Natural killer cell (primary cell): ENCODE data around the gene CFAP99. TPM values are rescaled to one million over a fixed set of nuclear protein-coding genes. Genes with fewer than 3 reads are reported as not detected.
"Not testable (repeated sequence)": the region's sequence is repeated elsewhere in the genome, so short reads cannot be mapped to it uniquely, and the experiment has no call there.

ENCODE experiments used
- ATAC-seq, 3 donors: fragments of 150-1000 bp in 2 of 3; fragments of 200-7000 bp in 1 of 3; cut with Tn5 transposase; 1 replicate in 1 of 3; 2 replicates in 2 of 3; pipeline ENCODE4 v1.10.0; 2021; ENCODE audit warnings: mild to moderate bottlenecking in 2 of 3, moderate library complexity in 2 of 3
- DNase-seq, 2 donors: peaks; one replicate each; pipeline versions ENCODE4 v3.0.0 to v3.0.0-alpha.2; 2013 to 2021; ENCODE audit warnings: mixed read lengths in 1 of 2
- H3K27ac ChIP-seq: one replicate; pipeline ENCODE4 v1.5.1; 2013; ENCODE audit warnings: mild to moderate bottlenecking, low read length
- H3K27me3 ChIP-seq: one replicate; pipeline ENCODE4 v1.6.1; 2013; ENCODE audit warnings: low read length; ENCODE audit not compliant: control insufficient read depth, insufficient read depth
- H3K36me3 ChIP-seq: one replicate; pipeline ENCODE4 v1.6.1; 2013; ENCODE audit warnings: low read length; ENCODE audit not compliant: control insufficient read depth, insufficient read depth
- H3K4me1 ChIP-seq: one replicate; pipeline ENCODE4 v1.6.1; 2013; ENCODE audit warnings: low read length; ENCODE audit not compliant: control insufficient read depth, insufficient read depth
- H3K4me3 ChIP-seq: one replicate; pipeline ENCODE4 v1.5.1; 2013; ENCODE audit warnings: low read length
- H3K9me3 ChIP-seq: one replicate; pipeline ENCODE4 v1.6.1; 2013; ENCODE audit warnings: low read length; ENCODE audit not compliant: control insufficient read depth, insufficient read depth
- H3K27ac Mint-ChIP-seq, 2 donors: one replicate each; pipeline ENCODE4 v1.8.0; 2022; ENCODE audit warnings: mild to moderate bottlenecking in 2 of 2, mixed read lengths in 2 of 2, moderate library complexity in 1 of 2
- H3K27me3 Mint-ChIP-seq, 2 donors: one replicate each; pipeline ENCODE4 v1.8.0; 2022; ENCODE audit warnings: low read depth in 2 of 2, mixed read lengths in 2 of 2
- H3K36me3 Mint-ChIP-seq: one replicate; pipeline ENCODE4 v1.8.0; 2022; ENCODE audit warnings: mixed read lengths
- H3K4me1 Mint-ChIP-seq, 2 donors: one replicate each; pipeline ENCODE4 v1.8.0; 2022; ENCODE audit warnings: mixed read lengths in 2 of 2
- H3K4me3 Mint-ChIP-seq: one replicate; pipeline ENCODE4 v1.8.0; 2022; ENCODE audit warnings: mild to moderate bottlenecking, moderate library complexity, mixed read lengths
- H3K9me3 Mint-ChIP-seq, 2 donors: one replicate each; pipeline ENCODE4 v1.8.0; 2022; ENCODE audit warnings: mixed read lengths in 2 of 2
- WGBS: methylation state at CpG from one replicate; pipeline ENCODE4 v1.1.7; 2013; ENCODE audit warnings: missing lambda C conversion rate; ENCODE audit not compliant: insufficient coverage; 5-methylcytosine and 5-hydroxymethylcytosine counted together
- intact Hi-C: fragments of 100-400 bp; cut with micrococcal nuclease; formaldehyde crosslinking; loops from one replicate; pipeline ENCODE4 v1.14.2; 2022
- total RNA-seq, 4 donors: library from RNA; stranded (reverse); fragments of 120-200 nt in 1 of 4; gene quantifications; one replicate each; pipeline versions ENCODE4 v1.2.3 to v1.2.4, GENCODE V29; 2013 to 2022
- TF ChIP-seq, protein P1 (sequence below): fragments of 200-600 bp; IDR thresholded peaks from one replicate; pipeline ENCODE4 v1.8.0; 2022; ENCODE audit warnings: antibody characterized with exemption

CFAP99 gene
- total RNA-seq, 3 donors from 2014 or later (not counting 1 experiment from before 2014, with no cell fraction given): not detected

DNA sequence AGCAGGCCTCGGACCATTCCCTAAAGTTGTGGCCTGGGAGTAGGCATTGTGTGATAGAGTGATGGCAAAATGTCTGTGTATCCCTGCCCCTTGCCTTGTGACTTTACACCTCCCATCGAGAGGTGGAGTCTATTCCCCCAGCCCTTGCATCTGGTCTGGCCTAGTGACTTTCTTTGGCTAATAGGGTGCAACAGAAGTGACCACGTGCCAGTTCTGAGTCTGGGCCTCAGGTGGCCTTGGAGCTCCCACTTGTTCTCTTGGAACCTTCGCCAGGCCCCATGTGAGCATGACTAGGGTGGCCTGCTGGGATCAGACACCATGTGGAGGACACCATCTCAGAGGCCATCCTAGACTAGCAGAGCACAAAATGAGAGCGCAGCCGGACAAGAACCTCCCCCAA lies 46.3 kb downstream of the CFAP99 start:
- ATAC-seq (no peak), DNase-seq (no peak)
- intact Hi-C loops: loop anchor here (5.0 kb wide), 1 partner anchor 183 kb away; no protein-coding TSS in a partner anchor
- Histone ChIP-seq H3K9me3 (no peaks in the 10 kb centered on the region), H3K27ac (no peak overlapping the region), H3K4me1 (peaks cover 25% of the 10 kb centered on the region), H3K4me3 (no peak overlapping the region), H3K27me3 (no peaks in the 10 kb centered on the region), H3K36me3 (no peaks in the 10 kb centered on the region)
- no peaks in the 10 kb centered on the region for H3K36me3 Mint-ChIP-seq
- H3K4me3 Mint-ChIP-seq: no peak overlapping the region
- no peaks in the 10 kb centered on the region for H3K9me3 Mint-ChIP-seq
- H3K27ac Mint-ChIP-seq: no peak overlapping the region
- H3K27me3 Mint-ChIP-seq: no peaks in the 10 kb centered on the region
- 98% methylated on average over 5 of the region's 6 CpGs for WGBS
- H3K4me1 Mint-ChIP-seq: peaks cover 25 to 38% of the 10 kb centered on the region in 2 donors
- TF ChIP-seq, protein P1, sequence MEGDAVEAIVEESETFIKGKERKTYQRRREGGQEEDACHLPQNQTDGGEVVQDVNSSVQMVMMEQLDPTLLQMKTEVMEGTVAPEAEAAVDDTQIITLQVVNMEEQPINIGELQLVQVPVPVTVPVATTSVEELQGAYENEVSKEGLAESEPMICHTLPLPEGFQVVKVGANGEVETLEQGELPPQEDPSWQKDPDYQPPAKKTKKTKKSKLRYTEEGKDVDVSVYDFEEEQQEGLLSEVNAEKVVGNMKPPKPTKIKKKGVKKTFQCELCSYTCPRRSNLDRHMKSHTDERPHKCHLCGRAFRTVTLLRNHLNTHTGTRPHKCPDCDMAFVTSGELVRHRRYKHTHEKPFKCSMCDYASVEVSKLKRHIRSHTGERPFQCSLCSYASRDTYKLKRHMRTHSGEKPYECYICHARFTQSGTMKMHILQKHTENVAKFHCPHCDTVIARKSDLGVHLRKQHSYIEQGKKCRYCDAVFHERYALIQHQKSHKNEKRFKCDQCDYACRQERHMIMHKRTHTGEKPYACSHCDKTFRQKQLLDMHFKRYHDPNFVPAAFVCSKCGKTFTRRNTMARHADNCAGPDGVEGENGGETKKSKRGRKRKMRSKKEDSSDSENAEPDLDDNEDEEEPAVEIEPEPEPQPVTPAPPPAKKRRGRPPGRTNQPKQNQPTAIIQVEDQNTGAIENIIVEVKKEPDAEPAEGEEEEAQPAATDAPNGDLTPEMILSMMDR: no peak

DNA sequence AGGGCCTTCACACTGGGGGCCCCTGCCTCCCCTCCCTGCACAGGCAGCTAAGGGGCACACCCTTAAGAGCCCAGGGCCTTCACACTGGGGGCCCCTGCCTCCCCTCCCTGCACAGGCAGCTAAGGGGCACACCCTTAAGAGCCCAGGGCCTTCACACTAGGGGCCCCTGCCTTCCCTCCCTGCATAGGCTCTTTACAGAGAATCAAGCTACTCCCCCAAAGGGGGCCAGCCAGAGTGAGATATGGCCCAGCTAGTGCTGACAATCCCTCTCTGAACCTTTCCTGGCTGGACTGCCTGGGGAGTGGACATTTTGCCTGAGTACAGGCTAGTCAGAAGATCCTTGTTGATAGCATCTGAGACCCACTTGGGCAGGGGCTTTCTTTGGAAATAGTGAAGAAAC lies 46.8 kb downstream of the CFAP99 start:
- not testable (repeated sequence) for H3K9me3 Mint-ChIP-seq, H3K27ac Mint-ChIP-seq, H3K36me3 Mint-ChIP-seq, H3K4me3 ChIP-seq, ATAC-seq, DNase-seq, H3K9me3 ChIP-seq, H3K27me3 ChIP-seq, H3K4me3 Mint-ChIP-seq, H3K27ac ChIP-seq, H3K36me3 ChIP-seq, H3K27me3 Mint-ChIP-seq
- peaks cover 29% of the 10 kb centered on the region for H3K4me1 ChIP-seq
- peaks cover 30 to 44% of the 10 kb centered on the region in 2 donors for H3K4me1 Mint-ChIP-seq
- intact Hi-C loops: loop anchor here (5.0 kb wide), 1 partner anchor 183 kb away; no protein-coding TSS in a partner anchor

DNA sequence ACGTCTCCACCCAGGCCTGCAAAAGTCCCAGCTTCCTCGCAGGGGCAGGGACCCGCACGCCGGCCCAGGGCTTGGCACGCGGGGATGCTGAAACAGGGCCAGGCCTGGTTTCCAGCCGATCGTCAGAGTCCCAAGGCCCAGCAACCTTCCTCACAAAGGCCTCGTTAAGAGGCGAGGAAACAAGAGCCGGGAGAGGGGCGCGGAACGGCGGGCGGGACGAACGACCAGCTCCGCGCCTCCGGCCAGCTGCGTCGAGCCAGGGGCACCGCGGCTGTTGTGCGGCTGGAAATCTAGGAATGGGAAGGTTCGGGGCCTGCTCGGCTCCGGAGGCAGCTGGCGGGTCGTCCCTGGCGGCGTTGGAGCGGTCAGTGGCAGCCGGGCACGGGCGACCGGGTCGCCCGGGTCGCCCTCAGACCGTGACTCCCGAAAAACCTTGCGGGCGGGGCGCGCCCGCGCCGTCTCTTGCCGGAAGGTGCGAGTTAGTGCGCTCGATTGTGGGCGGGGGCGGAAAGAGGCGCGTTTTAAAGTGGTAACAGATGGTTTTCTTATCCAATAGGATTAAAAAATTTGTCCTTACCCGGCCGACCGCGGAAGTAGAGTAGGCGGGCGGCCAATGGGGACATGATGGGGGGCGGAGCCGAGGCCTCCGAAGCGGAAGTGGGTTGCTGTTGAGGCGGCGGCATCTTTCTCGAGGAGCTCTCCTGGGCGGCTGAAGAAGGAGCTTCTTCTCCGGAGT lies 49.9 kb downstream of the CFAP99 start, which contains the start of gene RNF4:
Gene RNF4 (plus strand): TSS at position 651 of the 736 bp plus-strand sequence. CDS start 21,388 bp downstream, outside the sequence.
- Mint-ChIP-seq H3K9me3 (no peaks in the 10 kb centered on the region), H3K4me1 (peaks cover 48 to 57% of the 10 kb centered on the region in 2 donors), H3K27me3 (no peaks in the 10 kb centered on the region), H3K27ac (peak within 1 kb of the TSS; percentile 97 to 98), H3K4me3 (peak within 1 kb of the TSS; percentile 97), H3K36me3 (no peaks in the 10 kb centered on the region)
- DNase-seq: peak; percentile 92 to 98
- H3K27ac ChIP-seq: peak within 1 kb of the TSS; percentile 87
- TF ChIP-seq, protein P1: no peak
- H3K9me3 ChIP-seq: no peaks in the 10 kb centered on the region
- H3K36me3 ChIP-seq: peaks cover 14% of the 10 kb centered on the region
- intact Hi-C loops: loop anchor here (1.0 to 5.0 kb wide), 4 partner anchors 16 to 186 kb away; partner anchors contain the start of gene FAM193A
- H3K4me3 ChIP-seq: peak within 1 kb of the TSS; percentile 87
- WGBS: under 1% methylated on average over 74 of the region's 74 CpGs
- peaks cover 38% of the 10 kb centered on the region for H3K4me1 ChIP-seq
- peak; percentile 84 to 93 (median 88) for ATAC-seq
- no peaks in the 10 kb centered on the region for H3K27me3 ChIP-seq

DNA sequence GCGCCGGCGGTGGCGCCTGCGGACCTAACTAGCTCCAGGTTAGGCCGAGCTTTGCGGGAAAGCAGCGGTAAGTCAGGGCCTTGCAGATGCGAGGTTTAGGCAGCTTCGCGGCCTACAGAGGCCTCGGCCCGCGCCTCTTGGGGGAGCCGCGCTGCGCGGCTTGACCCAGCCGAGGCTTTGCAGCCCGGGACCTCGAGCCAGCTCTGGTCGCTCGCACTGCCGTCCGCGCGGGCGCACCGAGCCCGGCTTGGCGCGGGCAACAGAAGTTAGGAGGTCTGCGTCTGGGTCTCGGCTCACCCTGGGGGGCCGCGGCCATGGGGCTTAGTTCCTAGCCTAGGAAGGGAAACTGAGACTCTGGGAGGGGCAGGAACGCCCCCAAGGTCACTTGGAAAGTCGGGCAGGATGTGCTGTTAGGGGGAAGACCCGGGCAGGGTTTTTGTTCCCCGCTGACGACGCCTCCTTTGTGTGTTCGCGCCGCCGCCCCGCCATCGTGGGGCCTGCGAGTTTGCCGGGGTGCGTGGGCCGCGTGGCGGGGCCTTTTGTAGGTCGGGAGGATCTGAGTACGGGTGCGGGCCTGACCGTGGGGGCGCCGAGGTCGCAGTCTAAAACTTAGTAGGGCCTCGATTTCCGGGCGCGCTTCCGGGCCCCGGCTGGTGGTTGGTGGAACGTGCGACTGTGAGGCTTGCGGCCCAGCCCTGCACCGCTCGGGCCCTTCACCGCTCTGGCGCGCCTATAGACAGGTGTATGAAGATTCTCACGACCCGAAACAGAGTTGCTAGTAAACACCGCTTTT lies 50.6 kb downstream of the CFAP99 start:
- H3K4me3 Mint-ChIP-seq: peak overlapping the region; percentile 97
- Histone ChIP-seq H3K27ac (peak overlapping the region; percentile 87), H3K4me3 (peak overlapping the region; percentile 87), H3K27me3 (no peaks in the 10 kb centered on the region), H3K4me1 (peaks cover 41% of the 10 kb centered on the region), H3K9me3 (no peaks in the 10 kb centered on the region), H3K36me3 (peaks cover 14% of the 10 kb centered on the region)
- TF ChIP-seq, protein P1: no peak
- H3K9me3 Mint-ChIP-seq: no peaks in the 10 kb centered on the region
- peak overlapping the region; percentile 97 to 98 for H3K27ac Mint-ChIP-seq
- no peaks in the 10 kb centered on the region for H3K27me3 Mint-ChIP-seq
- peak; percentile 73 to 86 for DNase-seq
- H3K36me3 Mint-ChIP-seq: no peaks in the 10 kb centered on the region
- under 1% methylated on average over 78 of the region's 78 CpGs for WGBS
- intact Hi-C loops: loop anchor here (1.0 to 5.0 kb wide), 4 partner anchors 15 to 187 kb away; partner anchors contain the start of gene FAM193A
- peak; percentile 41 to 65 (median 58) for ATAC-seq
- H3K4me1 Mint-ChIP-seq: peaks cover 48 to 57% of the 10 kb centered on the region in 2 donors
